HEK293T (cell line): Measurements from ENCODE around the gene SCYGR7.
"Not testable (repeated sequence)": the region's sequence is repeated elsewhere in the genome, so short reads cannot be mapped to it uniquely, and the experiment has no call there.

Experiments used
- CTCF ChIA-PET: fragments of 350-600 bp; formaldehyde crosslinking; extraction: SDS; loops from one replicate; lab custom pipeline; 2021; ENCODE audit warnings: antibody characterized with exemption, inconsistent platforms; lab: Yijun Ruan, JAX
- POLR2A ChIA-PET: fragments of 350-600 bp; formaldehyde crosslinking; extraction: SDS; loops from one replicate; lab custom pipeline; 2020; ENCODE audit warnings: antibody characterized with exemption, inconsistent platforms; lab: Yijun Ruan, JAX
- DNase-seq: peaks from one replicate; pipeline ENCODE4 v3.0.0; 2012; ENCODE audit warnings: mixed read lengths; ENCODE audit errors: extremely low spot score
- ARNT ChIP-seq: fragments of 450-650 bp; IDR thresholded peaks from 2 replicates; pipeline ENCODE4 v1.6.1; 2017; ENCODE audit warnings: mild to moderate bottlenecking
- BHLHE40 ChIP-seq: fragments of 450-650 bp; IDR thresholded peaks from 2 replicates; pipeline ENCODE4 v1.6.1; 2016; ENCODE audit warnings: mild to moderate bottlenecking, moderate library complexity, borderline replicate concordance
- CTBP1 ChIP-seq: fragments of 450-650 bp; IDR thresholded peaks from 2 replicates; pipeline ENCODE4 v1.6.1; 2016; ENCODE audit warnings: borderline replicate concordance
- ELF4 ChIP-seq: fragments of 450-650 bp; IDR thresholded peaks from 2 replicates; pipeline ENCODE4 v1.6.1; 2017; ENCODE audit warnings: antibody characterized with exemption
- FOXA1 ChIP-seq: fragments of 450-650 bp; IDR thresholded peaks from 2 replicates; pipeline ENCODE4 v1.6.1; 2016; ENCODE audit warnings: mild to moderate bottlenecking
- FOXK2 ChIP-seq: fragments of 450-650 bp; IDR thresholded peaks from 2 replicates; pipeline ENCODE4 v1.6.1; 2016; ENCODE audit warnings: mild to moderate bottlenecking
- FOXM1 ChIP-seq: fragments of 450-650 bp; IDR thresholded peaks from 2 replicates; pipeline ENCODE4 v1.6.1; 2017; ENCODE audit warnings: mild to moderate bottlenecking, borderline replicate concordance
- HDGF ChIP-seq: fragments of 450-650 bp; IDR thresholded peaks from 2 replicates; pipeline ENCODE4 v1.6.1; 2017; ENCODE audit warnings: antibody characterized with exemption, borderline replicate concordance
- L3MBTL2 ChIP-seq: fragments of 450-650 bp; conservative IDR thresholded peaks from 2 replicates; pipeline ENCODE4 v1.6.1; 2016; ENCODE audit warnings: mild to moderate bottlenecking
- LEF1 ChIP-seq: fragments of 450-650 bp; IDR thresholded peaks from 2 replicates; pipeline ENCODE4 v1.6.1; 2017; ENCODE audit warnings: mild to moderate bottlenecking, borderline replicate concordance
- NFRKB ChIP-seq: fragments of 450-650 bp; IDR thresholded peaks from 2 replicates; pipeline ENCODE4 v1.6.1; 2016; ENCODE audit warnings: mild to moderate bottlenecking, moderate library complexity
- PKNOX1 ChIP-seq: fragments of 450-650 bp; IDR thresholded peaks from 2 replicates; pipeline ENCODE4 v1.6.1; 2016
- SP1 ChIP-seq: fragments of 450-650 bp; IDR thresholded peaks from 2 replicates; pipeline ENCODE4 v1.6.1; 2017
- SUZ12 ChIP-seq: fragments of 450-650 bp; IDR thresholded peaks from 2 replicates; pipeline ENCODE4 v1.6.1; 2016; ENCODE audit warnings: mild to moderate bottlenecking
- TARDBP ChIP-seq: fragments of 450-650 bp; IDR thresholded peaks from 2 replicates; pipeline ENCODE4 v1.6.1; 2016
- ZNF384 ChIP-seq: fragments of 450-650 bp; IDR thresholded peaks from 2 replicates; pipeline ENCODE4 v1.6.1; 2016

SCYGR7 gene

DNA sequence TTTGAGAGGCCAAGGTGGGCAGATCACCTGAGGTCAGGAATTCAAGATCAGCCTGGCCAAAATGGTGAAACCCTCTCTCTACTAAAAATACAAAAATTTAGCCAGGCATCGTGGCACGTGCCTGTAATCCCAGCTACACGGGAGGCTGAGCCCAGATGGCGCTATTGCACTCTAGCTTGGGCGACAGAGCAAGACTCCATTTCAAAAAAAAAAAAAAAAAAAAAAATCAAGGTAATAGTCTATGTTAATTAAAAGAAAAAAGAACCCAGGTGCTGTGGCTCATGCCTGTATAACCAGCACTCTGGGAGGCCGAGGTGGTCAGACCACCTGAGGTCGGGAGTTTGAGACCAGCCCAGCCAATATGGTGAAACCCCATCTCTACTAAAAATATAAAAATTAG, 12.6 kb downstream of the SCYGR7 start:
- TF ChIP-seq ZNF384 = peak; percentile 75
- POLR2A ChIA-PET, DNase-seq: not testable (repeated sequence)
- CTCF ChIA-PET = interaction anchor here (0.5 to 0.6 kb wide), 2 partner anchors 54 to 139 kb away, joined by 3 to 4 read pairs; no protein-coding TSS in a partner anchor

GRCh38 chr2:227745594-227745993, 17.5 kb downstream of the SCYGR7 start, which contains the start of gene SCYGR8:
Gene SCYGR8, plus strand, starts transcription at chr2:227745894. Its CDS starts 0 bp downstream, at chr2:227745894.
- DNase-seq = no peak
- CTCF ChIA-PET = interaction anchor here (0.6 kb wide), 1 partner anchor 261 kb away, joined by 4 read pairs; no protein-coding TSS in a partner anchor
- POLR2A ChIA-PET = no interaction called here
- TF ChIP-seq SUZ12 (no peak), HDGF (no peak), SP1 (no peak), ELF4 (no peak), LEF1 (no peak)

GRCh38 chr2:227748079-227748478, 19.9 kb downstream of the SCYGR7 start:
- CTCF ChIA-PET = interaction anchor here (1.2 kb wide), 1 partner anchor 17 kb away, joined by 3 read pairs; no protein-coding TSS in a partner anchor
- POLR2A ChIA-PET = no interaction called here
- peak; percentile 61 for DNase-seq
- no peak for TF ChIP-seq SP1
- TF ChIP-seq LEF1 = no peak

- DNase-seq, POLR2A ChIA-PET: not testable (repeated sequence)
- CTCF ChIA-PET = interaction anchor here (1.0 kb wide), 1 partner anchor 98 kb away, joined by 4 read pairs; no protein-coding TSS in a partner anchor
These were observed 28.1 kb downstream of the SCYGR7 start for GRCh38 chr2:227756261-227756660.

- ChIA-PET CTCF (interaction anchor here (0.6 to 3.3 kb wide), 2 partner anchors 102 to 947 kb away, joined by 4 to 14 read pairs; no protein-coding TSS in a partner anchor), POLR2A (no interaction called here)
- TF ChIP-seq PKNOX1 (no peak), FOXA1 (no peak), FOXK2 (no peak), ELF4 (no peak), ZNF384 (no peak), L3MBTL2 (no peak), SUZ12 (no peak), BHLHE40 (no peak)
- no peak for DNase-seq
These were observed 31.4 kb downstream of the SCYGR7 start for GRCh38 chr2:227759411-227760118.

DNA sequence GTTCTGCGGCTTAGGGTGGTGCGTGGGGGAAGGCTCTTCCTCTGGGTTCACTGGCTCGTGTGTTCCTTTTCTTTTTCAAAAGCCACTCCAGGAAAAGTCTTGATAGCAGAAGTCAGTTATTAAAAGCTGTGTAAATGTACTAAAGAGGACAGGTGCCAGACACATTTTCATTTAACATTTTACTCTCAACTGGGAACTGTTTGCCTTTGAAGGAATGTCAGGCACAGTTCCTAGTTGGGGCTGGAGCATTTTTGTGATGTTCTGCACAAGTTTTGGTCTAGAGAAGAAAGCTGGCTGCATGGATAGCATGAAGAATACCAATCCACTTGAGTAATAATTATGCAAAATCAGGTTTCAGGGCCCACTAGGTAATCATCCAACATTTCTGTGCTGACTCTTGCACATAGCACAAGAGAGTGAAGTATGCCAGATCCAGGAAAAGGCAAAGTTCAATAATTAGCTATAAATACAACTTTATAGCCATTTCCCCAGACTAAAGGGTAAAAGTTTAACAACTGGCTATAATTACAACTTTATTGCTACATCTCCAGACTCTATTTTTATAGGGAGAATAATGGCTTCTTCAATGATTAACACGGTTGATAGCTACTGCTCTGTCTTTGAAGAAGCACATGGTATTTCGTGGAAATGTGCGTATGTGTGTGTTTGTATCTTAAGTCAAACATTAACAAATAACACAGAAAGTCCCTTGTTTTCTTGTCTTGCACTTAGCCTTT, 33.8 kb downstream of the SCYGR7 start:
- POLR2A ChIA-PET = no interaction called here
- DNase-seq = no peak
- TF ChIP-seq NFRKB = no peak
- TF ChIP-seq CTBP1 = no peak
- TF ChIP-seq SP1 = no peak
- TF ChIP-seq FOXK2 = no peak
- no peak for TF ChIP-seq ARNT
- TF ChIP-seq PKNOX1 = no peak
- TF ChIP-seq ELF4 = no peak
- no peak for TF ChIP-seq ZNF384
- no peak for TF ChIP-seq FOXM1
- TF ChIP-seq FOXA1 = no peak
- TF ChIP-seq BHLHE40 = no peak
- TF ChIP-seq LEF1 = no peak
- no peak for TF ChIP-seq TARDBP
- CTCF ChIA-PET = interaction anchor here (0.7 to 3.3 kb wide), 2 partner anchors 104 to 630 kb away, joined by 3 to 14 read pairs; no protein-coding TSS in a partner anchor

DNA sequence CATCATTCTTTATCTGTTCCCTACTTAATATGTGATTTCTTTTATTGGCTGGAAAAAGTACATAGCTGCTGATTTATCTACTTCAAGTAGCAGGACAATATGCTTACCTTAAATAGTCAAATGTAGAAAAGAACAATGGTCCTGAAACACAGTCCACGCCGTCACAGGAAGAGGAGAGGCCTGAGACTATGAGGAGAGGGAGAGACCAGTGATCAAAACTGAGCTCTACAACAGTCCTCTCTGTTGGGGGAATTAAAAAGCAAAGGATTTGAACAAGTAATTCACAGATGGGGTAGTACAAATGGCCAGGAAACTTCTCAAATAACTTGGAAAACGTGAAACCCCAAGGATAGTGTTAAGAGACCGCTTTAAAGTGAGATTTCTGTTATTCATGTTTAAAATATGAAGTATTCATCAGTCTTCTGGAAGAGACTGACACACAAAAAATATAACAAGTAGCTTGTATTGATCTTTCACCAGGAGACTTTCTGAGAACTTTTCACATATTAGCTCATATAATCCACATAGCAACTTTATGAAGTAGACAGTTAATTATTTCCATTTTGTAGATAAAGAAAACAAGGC, 37.7 kb downstream of the SCYGR7 start:
- no peak for TF ChIP-seq FOXM1
- no peak for TF ChIP-seq L3MBTL2
- TF ChIP-seq FOXA1 = no peak
- ChIA-PET CTCF (interaction anchor here (0.6 to 2.7 kb wide), 14 partner anchors 18 to 632 kb away, joined by 3 to 28 read pairs (median 4); no protein-coding TSS in a partner anchor), POLR2A (interaction anchor here (1.1 kb wide), 1 partner anchor 107 kb away, joined by 3 read pairs; no protein-coding TSS in a partner anchor)
- no peak for DNase-seq
